Measurements from ENCODE around the gene PPP4R4.
"Not testable (repeated sequence)": the region's sequence is repeated elsewhere in the genome, so short reads cannot be mapped to it uniquely, and the experiment has no call there.

PPP4R4 gene

DNA sequence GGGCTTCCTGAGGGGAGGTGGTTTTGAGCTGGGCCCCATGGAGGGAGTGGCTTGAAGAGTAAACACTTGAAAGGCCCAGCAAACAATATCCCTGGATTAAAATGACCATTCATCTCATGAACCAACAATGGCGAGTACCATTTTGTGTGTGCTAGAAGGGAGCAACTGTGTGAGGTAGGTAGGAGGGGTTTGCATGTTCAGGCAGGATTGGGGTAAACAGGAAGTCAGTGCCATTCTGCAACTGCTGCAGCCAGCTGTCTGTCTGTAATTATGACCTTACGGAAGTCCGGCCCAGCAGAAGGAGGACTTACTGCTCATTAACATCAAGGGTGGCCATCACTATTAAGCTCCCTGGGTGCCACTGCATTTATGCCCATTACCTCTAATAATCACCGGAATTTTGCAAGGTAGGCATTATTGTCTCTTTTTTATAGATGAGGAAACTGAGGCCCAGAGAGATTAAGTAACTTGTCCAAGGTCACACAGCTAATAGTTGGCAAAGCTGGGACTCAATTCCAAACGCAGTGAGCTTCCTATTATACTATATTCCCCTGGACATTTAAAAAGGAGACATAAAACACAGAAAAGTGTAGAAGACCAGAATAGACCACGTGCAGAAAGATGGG is 28.1 kb upstream of the PPP4R4 start:
- DNase-seq (ENCODE audit: low spot score) = no peak

DNA sequence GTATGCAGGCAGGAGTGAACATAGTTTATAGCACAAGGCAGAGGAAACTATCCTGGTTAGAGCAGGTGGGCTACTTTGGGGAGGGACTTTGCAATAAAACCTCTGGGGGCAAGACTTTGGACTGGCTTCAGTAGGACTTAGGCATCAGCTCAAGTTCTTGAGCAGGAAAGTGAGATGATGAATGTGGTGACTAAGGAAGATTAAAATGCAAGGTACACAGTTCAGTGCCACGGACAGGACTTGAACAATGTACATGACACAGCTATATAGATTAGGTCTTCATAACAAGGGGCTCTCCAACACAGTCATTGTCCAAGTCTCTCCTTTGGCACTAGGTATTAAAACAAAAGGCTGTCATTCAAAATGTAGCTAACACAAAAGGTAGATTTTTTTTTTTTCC is 21.4 kb upstream of the PPP4R4 start:
- no peak for DNase-seq (ENCODE audit: low spot score)

DNA sequence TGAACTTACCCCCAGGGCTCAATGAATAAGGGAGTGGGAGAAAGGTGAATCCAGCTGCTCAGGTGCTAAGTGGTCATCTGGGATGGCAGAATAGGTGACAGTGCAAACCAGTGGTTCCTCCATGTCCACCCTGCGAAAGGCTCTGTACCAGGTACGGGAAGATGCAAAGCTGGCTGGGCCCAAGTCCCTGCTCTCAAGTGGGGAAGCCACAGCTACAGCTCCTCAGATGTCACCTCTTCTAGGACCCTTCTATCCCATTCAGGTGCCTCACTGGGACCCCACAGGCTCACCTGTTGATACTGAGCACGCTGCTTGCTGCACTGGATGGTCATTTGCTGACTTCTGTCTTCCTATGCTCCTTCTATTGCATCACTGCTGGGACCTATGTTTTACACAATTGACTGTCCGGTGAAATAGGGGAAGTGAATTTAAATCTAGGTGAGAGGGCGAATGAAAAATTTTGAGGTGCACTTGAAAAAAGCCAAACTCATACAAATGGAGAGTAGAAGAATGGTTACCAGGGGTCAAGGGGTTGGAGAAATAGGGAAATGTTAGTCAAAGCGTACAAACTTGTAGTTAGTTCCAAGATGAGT is 20.3 kb upstream of the PPP4R4 start:
- no peak for DNase-seq (ENCODE audit: low spot score)

DNA sequence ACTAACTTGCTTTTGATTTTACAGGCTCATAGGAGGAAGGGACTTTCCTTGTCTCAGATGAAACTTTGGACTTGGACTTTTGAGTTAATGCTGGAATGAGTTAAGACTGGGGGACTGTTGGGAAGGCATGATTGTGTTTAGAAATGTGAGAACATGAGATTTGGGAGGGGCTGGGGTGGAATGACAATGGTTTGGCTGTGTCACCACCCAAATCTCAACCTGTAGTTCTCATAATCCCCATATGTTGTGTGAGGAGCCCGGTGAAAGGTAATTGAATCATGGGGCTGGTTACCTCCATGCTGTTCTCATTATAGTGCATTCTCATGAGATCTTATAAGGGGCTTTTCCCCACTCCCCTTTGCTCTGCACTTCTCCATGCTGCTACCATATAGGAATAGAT is 18.0 kb upstream of the PPP4R4 start:
- DNase-seq (ENCODE audit: low spot score) = not testable (repeated sequence)

DNA sequence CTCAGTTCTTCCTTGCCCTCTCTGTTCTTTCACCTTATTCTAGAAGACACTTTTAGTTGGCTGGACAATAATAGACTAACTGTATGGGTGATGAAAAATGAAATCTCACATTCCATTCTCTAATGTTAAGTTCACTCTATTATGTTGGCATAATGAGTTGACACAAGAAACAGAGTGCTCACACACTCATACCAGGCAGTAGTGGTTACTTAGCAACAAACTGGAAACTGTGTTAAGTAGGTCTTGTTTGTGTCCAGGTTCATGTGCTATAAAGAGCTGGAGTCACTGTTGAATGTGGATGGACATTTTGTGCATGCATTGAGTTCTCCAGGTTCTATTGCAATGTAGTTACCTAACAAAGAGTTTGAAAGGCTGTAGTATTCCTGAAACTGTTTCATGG is 16.9 kb upstream of the PPP4R4 start:
- no peak for DNase-seq (ENCODE audit: low spot score)

DNA sequence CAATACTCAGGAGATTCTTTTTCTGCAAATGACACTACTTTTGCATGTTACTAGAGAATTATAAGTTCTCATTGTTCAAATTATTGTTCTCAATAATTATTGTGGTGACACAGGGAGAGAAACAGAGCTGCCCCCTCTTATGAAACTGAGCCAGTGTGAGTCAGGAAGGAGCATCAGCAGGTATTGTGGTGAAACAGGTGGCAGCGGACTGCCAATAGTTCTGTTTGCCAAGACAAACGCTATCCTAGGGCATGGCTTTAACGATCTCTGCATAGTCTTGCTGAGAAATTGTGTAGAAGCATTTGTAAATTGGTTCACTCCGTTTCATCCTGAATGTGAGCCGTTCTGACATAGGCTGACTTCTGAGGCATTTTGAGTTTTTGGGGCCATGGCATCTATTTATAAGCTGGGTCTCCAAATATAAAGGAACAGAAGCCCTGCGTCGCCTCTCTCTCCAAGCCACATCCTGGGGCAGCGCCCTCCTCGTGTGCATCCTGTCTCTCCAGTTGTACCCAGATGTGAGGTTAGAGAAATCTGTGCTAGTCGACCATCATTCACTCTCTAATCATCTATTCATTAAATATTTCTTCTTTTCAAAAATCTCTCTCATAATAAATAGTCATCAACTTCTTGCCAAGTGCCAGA is 15.8 kb upstream of the PPP4R4 start:
- no peak for DNase-seq (ENCODE audit: low spot score)

DNA sequence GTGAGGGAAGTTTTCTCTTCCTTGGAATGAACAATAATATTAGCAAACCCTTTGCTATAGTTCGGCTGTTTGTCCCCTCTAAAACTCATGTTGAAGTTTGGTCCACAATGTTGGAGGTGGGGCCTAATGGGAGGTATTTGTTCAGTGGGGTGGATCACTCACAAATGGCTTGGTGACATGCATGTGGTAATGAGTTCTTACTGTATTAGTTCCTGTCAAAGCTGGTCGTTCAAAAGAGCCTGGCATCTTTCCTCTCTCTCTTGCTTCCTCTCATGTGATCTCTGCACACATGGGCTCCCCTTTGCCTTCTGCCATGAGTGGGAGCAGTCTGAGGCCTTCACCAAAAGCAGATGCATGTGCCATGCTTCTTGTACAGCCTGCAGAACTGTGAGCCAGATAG is 13.1 kb upstream of the PPP4R4 start:
- DNase-seq (ENCODE audit: low spot score) = no peak

DNA sequence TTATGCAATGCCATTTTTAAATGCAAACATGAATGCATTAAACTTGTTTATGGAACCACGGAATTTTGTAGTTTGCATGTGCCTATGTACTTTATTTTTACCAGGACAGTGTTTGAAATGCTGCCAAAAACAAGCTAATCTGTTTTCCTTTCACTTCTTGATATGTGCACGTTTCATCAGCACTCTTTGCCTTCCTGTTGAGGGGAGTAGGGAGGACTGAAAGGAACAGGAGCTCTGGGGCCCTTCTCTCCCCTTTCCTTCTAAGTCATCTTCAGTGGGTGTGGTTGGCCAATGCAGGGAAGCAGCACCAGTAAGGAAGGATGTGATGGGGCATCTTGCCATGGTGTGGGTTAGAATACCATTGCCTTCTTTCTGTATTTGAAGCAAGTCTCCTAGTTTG is 12.1 kb upstream of the PPP4R4 start:
- DNase-seq (ENCODE audit: low spot score) = no peak

DNA sequence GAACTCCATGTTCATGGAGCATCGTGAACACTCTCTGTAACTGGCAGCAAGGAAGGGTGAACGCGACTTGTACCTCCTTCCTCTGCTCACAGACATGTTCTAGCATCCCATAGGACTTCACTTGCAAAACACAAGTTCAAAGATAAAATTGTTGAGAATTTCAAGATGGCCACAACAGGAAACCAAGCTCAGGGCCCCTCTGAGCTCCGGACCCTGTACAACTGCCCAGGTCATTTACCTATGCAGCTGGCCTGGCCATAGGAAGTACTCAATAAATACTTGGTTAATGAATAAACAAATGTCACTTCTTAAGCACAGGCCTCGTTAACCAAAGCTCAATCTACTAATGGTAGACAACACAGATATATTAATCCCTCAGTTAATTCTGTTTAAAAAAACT is 11.7 kb upstream of the PPP4R4 start:
- DNase-seq (ENCODE audit: low spot score) = no peak

DNA sequence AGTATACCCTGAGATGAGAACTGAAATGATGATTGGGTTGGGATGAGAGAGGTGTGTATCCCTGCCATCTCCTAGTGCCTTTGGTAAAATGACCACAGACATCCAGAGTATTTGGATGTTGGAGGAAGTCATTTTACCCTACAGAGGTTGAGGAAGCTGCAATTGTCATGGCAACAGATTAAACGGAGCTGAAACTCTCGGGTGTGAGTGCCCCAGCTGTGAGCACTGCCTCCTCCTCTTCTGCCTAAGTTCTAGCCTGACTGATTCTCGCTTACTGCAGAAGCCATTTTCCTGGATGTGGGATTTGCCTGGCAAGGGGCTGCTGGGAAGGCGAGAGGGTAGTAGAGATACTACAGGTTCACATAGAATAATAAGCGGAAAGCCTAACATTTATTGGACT is 10.3 kb upstream of the PPP4R4 start:
- DNase-seq (ENCODE audit: low spot score) = no peak

DNA sequence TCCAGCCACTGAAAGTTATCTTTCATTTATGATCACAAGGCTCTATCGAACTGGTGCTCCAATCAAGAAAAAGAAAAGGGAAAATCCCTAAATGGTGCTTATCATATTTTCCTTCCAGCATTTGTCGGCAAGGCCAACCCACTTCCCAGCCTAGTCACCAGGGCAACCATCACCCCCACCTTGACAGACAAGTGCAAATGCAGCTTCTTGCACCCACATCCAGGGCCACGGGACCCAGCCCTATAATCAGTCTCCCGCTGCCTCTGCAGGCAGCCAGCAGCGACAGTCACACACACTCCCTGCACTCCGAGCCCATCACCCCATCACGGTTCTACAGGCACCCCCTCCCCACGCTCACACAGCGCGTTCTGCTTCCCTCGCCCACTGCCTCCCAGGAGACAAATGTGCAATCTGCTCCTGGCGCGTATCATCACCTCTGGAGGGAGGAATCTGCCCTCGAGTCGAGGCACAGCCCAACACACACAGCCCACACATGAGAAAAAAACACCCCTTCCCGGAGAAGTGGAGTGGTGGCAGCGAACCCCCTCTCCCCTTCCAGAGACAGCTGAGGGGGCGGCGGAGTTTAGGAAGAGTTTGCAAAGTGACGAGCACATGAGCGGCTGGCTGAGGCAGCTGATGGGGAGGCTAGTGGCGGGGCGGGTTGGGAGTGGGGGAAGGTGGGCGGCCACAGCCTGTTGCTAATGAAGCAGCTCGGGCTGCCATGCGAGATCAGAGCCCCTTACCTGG is 9.3 kb upstream of the PPP4R4 start:
- DNase-seq (ENCODE audit: low spot score) = no peak

DNA sequence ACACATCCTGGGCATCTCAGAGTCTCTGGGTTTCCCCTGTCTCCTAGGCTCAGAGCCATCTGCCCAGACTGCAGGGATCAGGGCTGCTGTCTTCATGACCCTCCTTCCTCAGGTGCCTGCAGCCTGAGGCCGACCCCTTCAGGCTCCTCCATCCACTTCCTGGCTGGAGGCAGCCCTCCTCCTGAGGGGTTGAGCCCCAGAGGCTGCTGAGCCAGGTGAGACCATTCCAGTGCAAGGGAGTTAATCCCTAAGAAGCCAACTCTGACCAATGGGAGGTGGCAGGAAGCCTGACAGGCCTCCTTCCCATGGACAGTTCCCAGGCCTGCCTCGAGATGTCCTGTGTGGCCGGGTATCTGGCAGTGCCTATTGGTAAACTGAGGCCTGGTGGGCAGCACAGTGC is 8.4 kb upstream of the PPP4R4 start:
- DNase-seq (ENCODE audit: low spot score) = no peak

DNA sequence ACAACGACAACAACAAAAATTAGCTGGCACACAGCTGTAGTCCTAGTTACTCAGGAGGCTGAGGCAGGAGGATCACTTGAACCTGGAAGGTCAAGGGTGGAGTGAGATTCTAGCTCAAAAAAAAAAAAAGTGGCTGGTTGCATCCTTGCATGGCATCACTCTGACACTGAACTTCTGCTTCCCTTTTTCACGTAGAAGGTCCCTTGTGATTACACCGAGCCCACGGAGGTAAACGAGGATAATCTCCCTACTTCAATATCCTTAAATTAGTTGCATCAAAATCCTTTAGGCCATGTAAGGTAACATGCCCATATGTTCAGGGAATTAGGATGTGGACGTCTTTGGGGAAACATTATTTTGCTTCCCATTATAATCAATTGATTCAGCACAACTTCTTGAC is 4.0 kb upstream of the PPP4R4 start:
- DNase-seq (ENCODE audit: low spot score) = no peak

DNA sequence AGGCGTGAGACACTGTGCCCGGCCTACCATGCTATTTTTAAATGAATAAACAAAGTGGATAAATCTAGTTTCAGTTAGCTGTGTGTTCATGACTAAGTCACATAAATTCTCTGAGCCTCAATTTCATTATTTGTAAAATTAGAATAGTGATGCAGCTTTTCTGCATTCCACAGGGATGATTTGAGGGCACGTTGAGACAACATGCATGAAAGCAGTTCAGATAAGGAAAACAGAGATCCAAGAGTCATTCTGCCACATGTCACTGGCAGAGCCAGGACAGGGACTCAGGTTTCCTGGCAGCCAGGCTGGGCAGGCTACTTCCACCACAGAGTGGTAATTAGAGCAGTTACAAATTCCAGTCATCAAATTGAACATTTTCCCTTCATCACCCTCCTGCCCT is 2.9 kb upstream of the PPP4R4 start:
- no peak for DNase-seq (ENCODE audit: low spot score)

DNA sequence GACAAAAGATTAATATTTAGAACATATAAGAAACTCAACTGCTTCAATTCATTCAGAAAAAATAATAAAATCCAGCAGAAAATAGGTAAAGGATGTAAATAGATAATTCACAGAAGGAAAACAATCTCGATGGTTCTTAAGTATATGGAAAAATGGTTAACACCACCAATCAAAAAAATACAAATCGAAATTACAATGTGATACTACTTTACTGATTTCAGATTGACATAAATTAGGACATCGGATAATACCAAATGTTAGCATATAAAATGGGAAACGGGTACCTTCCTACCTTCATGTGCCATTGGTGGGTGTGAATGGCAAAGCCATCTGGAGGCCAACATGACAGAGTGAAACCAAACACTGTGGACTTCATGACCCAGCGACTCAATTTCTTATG is 1.6 kb upstream of the PPP4R4 start:
- no peak for DNase-seq (ENCODE audit: low spot score)

DNA sequence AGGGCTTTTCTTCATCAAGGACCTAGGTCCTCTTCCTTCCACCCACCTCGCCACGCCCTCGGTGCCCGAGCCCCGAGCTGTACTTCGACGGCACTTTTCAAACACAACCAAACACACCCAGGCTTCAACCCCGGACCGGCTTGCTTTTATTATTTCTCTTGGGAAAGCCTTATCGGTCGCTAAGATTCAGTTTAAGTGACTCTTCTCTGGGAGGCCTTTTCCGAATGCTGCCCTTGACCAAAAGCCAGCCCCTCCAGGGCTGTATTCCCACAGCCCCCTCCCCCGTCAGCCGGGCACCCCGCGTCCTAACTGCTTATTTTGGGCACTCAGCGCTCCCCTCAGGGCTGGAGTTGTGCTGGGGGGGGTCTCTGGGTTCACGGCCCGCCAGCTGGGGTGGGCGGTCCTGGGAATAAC is 644 bp upstream of the PPP4R4 start:
- DNase-seq (ENCODE audit: low spot score) = no peak

DNA sequence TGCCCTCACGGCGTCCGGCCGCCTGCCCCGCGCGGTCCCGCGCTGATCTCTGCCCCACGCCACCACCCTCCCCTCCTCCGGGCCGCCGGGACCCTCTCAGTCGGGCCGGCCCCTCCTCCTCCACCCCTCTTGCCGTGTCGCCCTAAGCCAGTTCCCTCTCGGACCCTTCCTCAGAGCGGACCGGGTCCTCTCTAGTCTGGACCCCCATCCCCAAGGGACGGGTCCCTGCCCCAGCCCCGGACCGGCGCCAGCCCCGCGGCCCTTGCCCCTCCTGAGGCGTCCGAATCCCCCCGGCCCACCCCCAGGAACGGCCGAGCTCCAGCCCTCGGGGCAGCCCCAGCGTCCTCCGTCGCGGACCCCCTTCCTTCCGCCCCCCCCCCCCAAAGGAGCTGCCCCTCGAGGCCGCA is 485 bp downstream of the PPP4R4 start:
- DNase-seq (ENCODE audit: low spot score) = no peak

DNA sequence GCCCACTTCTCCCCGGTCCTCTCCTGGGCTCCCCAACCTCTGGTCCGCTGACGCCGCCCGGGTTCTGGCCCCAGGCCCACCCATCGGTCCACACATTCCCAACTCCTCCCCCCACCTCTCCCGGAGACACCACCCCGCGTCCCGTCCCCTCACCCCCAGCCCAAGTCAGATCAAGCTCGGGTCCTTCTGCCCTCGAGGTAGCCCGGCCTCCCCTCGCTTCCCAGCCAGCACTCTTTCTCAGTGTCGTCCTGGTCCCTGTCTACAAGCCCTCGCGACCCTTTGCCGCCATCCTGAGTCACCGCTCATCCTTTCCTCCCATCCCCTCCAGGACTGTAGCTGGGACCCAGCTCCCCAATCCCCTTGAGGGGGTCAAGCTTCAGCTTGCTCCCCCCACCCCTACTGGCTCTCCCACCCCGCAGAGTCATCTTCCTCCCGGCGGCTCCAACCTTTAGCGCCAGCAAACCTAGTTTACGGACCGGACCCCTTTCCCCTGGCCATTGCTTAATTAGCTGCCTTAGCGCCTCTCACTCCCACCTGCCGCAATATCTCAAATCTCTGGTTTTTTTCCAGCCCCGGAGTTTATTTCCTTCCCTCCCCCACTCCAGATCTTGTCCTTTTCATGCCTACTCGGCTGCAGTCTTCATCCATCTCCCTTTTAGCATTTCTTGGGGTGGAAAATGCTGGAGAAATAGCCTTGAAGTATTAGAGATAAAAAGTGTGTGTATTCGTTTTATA is 1.1 kb downstream of the PPP4R4 start:
- no peak for DNase-seq (ENCODE audit: low spot score)

DNA sequence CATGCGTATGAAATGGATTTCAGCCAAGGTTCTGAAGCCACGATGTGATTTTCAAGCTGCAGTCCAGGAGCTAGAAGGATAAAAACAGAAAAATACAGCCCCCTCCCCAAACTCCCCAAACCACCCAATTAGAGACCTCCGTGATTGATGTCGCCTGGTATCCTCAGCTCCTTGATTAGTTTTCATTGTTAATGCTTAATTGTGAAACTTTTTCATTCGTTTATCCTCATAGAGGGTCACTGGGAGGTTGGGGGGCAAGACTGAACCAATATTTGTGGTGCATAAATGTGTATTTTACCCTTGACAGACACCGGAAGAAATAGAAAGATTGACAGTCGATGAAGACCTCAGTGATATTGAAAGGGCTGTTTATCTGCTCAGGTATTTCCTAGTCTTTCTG is 1.6 kb downstream of the PPP4R4 start:
- DNase-seq (ENCODE audit: low spot score) = no peak

DNA sequence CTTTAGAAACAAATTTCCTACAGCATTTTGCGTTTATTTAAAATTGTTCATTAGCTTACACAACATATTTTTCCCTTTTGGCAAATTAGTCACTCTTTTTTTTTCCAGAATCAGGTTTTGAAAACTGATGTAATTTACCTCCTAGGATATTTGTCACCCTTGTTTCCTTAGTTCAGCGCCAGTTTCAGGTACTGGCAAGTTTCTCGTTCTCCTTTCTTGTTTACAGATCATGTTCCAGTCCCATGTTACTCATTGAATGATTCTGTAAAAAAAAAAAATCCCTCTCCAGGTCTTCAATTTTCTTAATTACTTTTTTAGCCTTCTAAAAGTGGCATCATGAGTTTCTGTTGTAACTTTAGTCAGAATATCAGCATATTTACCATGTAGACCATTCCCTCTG is 2.7 kb downstream of the PPP4R4 start:
- no peak for DNase-seq (ENCODE audit: low spot score)

DNA sequence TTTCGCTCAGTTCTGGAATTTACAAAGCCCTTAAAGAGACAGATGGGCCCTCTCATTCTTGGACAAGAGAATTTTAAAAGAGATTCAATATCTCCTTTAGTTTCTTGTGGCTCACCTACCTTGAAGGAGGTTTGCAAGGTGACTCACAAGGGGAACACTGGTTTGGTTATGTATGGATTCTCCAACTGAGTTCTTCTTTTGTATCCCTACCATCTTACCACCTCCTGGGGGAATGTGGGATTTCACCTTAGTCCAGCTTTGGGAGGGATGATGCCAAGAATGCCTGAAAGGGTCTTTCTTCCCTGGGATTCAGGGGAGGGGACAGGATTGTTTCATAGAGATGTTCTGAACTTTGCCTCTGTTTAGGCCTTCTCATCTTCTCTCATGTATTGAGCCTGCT is 3.7 kb downstream of the PPP4R4 start:
- no peak for DNase-seq (ENCODE audit: low spot score)

DNA sequence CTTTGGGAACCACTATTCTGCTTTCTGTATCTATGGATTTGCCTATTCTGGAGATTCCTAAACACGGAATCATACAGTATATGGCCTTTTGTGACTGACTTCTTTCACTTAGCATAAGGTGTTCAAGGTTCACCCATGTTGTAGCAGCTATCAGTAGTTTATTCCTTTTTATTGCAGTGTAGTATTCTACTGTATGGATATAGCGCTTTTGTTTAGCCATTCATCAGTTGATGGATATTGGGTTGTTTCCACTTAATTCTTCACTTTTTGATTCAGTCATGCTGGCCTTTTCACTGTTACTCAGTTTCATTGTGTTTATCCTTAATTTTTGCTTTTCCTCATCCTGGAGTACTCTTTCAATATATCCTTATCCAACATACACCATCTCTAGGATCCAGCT is 5.1 kb downstream of the PPP4R4 start:
- no peak for DNase-seq (ENCODE audit: low spot score)

All from kidney capillary endothelial cell (primary cell).